Nucleus accumbens (tissue), 56 donors: ENCODE results near the gene TMEM14B.
A peak's percentile ranks its signal among the peaks of the same experiment; 100 is the strongest.
"Not testable (repeated sequence)": the region's sequence is repeated elsewhere in the genome, so short reads cannot be mapped to it uniquely, and the experiment has no call there.

Source experiments
- DNase-seq, 56 donors: peaks; one replicate each; lab custom pipeline; 2025; lab: John Stamatoyannopoulos, UW

TMEM14B gene

GRCh38 chr6:10743515-10743914 lies 4.1 kb upstream of the TMEM14B start:
- no peak for DNase-seq

- DNase-seq = peak in 7 of 56 donors; percentile 3 to 12 (median 7)
Observed at GRCh38 chr6:10745116-10745515, 2.5 kb upstream of the TMEM14B start.

GRCh38 chr6:10746915-10747250 lies 722 bp upstream of the TMEM14B start:
- peak in 1 of 56 donors; percentile 57 for DNase-seq

GRCh38 chr6:10749734-10750133 lies 2.1 kb downstream of the TMEM14B start:
- DNase-seq = no peak

DNA sequence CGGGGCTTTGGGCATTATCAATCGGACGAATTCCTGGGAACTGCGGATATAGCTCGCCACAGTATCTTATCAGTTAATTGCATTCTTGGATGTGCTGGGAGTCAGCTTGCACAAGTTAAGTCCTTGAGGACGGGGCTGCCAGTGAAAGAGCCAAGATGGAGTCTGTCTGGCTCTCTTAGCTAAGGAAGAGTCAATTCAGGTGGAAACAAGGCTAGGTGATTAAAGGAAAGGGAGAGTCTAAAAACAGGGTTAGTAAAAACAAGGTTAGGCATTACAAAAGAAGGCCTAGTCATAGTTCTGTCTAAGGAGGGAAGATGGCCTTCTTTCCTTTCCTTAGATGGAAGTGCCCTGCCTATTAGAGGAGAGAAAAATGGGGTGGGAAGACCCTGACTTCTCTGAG lies 3.0 kb downstream of the TMEM14B start:
- DNase-seq = not testable (repeated sequence)

DNA sequence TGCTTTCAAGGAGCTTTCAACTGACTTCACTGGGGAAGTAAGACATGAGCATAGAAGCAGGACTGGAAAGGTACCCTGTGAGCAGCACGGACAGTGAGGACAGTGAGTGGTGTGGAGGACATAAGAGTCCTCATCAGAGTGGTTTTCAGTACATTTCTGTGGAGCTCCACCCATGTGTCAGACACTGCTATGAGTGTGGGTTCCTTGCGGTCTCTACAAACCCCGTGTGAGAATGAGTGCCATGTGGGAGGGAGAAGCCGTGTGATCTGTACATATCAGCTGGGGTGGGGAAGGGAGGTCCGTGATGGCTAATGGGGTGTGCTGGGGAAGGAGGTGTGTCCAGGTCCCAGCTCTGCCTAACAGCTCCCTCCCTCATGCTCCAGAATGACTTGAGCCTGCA lies 4.2 kb downstream of the TMEM14B start:
- not testable (repeated sequence) for DNase-seq

GRCh38 chr6:10756085-10756484 lies 8.5 kb downstream of the TMEM14B start:
- no peak for DNase-seq

GRCh38 chr6:10759312-10759839 lies 11.8 kb downstream of the TMEM14B start:
- no peak for DNase-seq

- DNase-seq = no peak
Observed at GRCh38 chr6:10759884-10760329, 12.3 kb downstream of the TMEM14B start.

DNA sequence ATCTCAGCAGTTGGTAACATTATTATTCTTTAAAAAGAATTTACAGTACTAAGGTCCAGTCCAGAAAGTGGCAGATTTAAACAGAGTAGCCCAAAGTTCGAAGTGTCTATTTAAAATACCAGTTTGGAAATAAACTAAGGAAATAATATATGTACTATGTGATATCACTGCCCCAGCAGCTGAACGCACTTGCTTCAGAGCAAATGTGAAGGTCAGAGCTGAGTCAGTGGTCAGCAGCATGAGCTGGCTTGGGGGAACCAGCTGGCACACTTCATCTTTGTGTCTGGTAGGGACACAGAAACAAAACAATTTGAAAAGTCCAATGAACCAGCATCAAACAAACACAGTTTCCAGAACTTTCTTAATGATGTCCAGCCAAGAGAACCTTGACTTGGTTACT lies 15.4 kb downstream of the TMEM14B start:
- no peak for DNase-seq

GRCh38 chr6:10769419-10769818 lies 21.8 kb downstream of the TMEM14B start:
- DNase-seq = no peak

DNA sequence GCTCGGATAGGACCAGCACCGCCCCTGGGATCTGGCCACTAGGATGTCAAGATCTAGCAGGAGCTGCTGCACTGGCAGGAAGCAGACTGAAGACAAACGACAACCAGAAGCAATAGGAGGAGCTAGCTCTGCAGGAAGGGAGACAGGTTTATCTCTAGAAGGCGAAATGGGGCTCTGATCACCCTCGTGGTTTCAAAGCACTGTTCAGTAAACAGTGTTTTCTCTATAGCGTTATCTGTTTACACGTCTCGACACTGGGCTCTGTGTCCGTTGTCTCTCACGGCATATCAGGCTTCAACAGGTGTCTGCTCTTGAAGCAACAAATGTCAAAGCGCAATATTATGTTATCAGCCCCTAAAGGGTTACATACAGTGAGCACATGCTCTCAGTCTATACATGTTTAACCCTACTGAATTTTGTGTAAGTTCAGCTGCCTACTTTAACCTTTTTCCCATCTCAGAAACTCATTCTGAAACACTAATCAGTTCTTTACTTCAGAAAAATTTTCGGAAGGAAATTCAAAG lies 23.8 kb downstream of the TMEM14B start:
- no peak for DNase-seq

- no peak for DNase-seq
Observed at GRCh38 chr6:10778230-10778629, 30.6 kb downstream of the TMEM14B start.

DNA sequence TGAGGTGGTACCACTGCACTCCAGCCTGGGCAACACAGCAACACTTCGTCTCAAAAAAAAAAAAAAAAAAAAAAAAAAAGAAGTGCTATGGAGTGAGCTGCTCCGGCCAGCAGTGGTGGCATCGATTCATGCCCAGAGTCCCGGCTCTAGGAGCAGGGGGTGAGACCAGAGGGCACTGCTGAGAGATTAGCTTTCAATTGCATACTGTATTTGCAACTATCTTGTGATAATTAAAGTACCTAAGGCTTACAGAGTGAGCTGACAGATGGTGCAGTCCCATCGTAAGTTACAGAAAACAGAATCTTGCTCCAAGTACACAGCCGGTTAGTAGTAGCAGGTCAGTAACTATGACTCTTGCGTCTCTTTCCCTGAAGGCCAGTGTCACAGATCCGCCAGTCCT lies 31.5 kb downstream of the TMEM14B start:
- no peak for DNase-seq

- no peak for DNase-seq
Observed at GRCh38 chr6:10791673-10792072, 44.1 kb downstream of the TMEM14B start.

GRCh38 chr6:10792101-10792500 lies 44.5 kb downstream of the TMEM14B start:
- DNase-seq = no peak

- no peak for DNase-seq
Observed at GRCh38 chr6:10793035-10793434, 45.4 kb downstream of the TMEM14B start.

DNA sequence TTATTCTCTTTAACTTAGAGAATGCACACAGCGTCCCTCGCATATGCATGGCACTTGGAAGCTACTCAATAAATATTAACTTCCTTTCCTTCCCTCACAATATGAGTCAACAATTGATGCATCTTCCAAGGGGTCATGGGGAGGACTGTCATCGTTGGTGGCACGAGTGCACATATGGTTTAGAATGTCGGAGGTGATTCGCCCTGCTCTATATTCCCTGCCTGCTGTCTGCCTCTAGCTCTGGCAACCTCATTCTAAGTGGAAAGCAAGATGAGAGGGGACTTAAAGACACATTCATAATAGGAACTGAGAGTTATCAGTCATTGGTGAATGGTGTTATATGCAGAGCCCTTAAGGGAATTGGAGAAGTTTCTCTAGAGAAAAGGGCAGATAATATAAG lies 46.1 kb downstream of the TMEM14B start:
- no peak for DNase-seq

- no peak for DNase-seq
Observed at GRCh38 chr6:10794239-10794638, 46.6 kb downstream of the TMEM14B start.

- no peak for DNase-seq
Observed at GRCh38 chr6:10800810-10801209, 53.2 kb downstream of the TMEM14B start.

GRCh38 chr6:10801224-10801848 lies 53.7 kb downstream of the TMEM14B start:
- DNase-seq = peak in 45 of 56 donors; percentile 0 to 68 (median 14)
